ENCODE results near the gene TFAM. TPM values are rescaled to one million over a fixed set of nuclear protein-coding genes. Genes with fewer than 3 reads are reported as not detected.

The TFAM gene
- total RNA-seq, 6 experiments from 2014 or later: 15.2 to 23.0 (median 19.7) TPM

GRCh38 chr10:58399410-58399809, 14.2 kb downstream of the TFAM start:
- ATAC-seq (no peak), DNase-seq (no peak)
- Histone ChIP-seq H3K27me3 (no peaks in the 10 kb centered on the region), H3K4me3 (no peak overlapping the region), H3K27ac (no peak overlapping the region), H3K9me3 (no peaks in the 10 kb centered on the region), H3K36me3 (peaks cover 3 to 15% (median 7%) of the 10 kb centered on the region in 4 donors), H3K4me1 (no peaks in the 10 kb centered on the region)
- TF ChIP-seq POLR2A (IDR thresholded peaks at IDR 0.05): no peak
- TF ChIP-seq CTCF (IDR thresholded peaks at IDR 0.05): no peak
- intact Hi-C loops (cut with DNase I): no loop called here
- WGBS (ENCODE audit: insufficient coverage, low coverage, low lambda C conversion rate, missing lambda C conversion rate): 87% methylated on average over 4 of the region's 4 CpGs

GRCh38 chr10:58400609-58401008, 15.4 kb downstream of the TFAM start:
- no peak for TF ChIP-seq CTCF (IDR thresholded peaks at IDR 0.05)
- no peak for TF ChIP-seq POLR2A (IDR thresholded peaks at IDR 0.05)
- DNase-seq (no peak), ATAC-seq (no peak)
- 87% methylated on average over 1 of the region's 1 CpG for WGBS (ENCODE audit: insufficient coverage, low coverage, low lambda C conversion rate, missing lambda C conversion rate)
- Histone ChIP-seq H3K4me3 (no peak overlapping the region), H3K36me3 (peaks cover 0 to 8% (median 0%) of the 10 kb centered on the region in 4 donors), H3K9me3 (no peaks in the 10 kb centered on the region), H3K27me3 (no peaks in the 10 kb centered on the region), H3K27ac (no peak overlapping the region), H3K4me1 (no peaks in the 10 kb centered on the region)
- intact Hi-C loops (cut with DNase I): no loop called here

- DNase-seq (no peak), ATAC-seq (no peak)
- Histone ChIP-seq H3K9me3 (no peaks in the 10 kb centered on the region), H3K27ac (no peak overlapping the region), H3K36me3 (no peaks in the 10 kb centered on the region), H3K4me3 (no peak overlapping the region), H3K4me1 (no peaks in the 10 kb centered on the region), H3K27me3 (no peaks in the 10 kb centered on the region)
- intact Hi-C loops (cut with DNase I): no loop called here
- TF ChIP-seq POLR2A (IDR thresholded peaks at IDR 0.05) (no peak), CTCF (IDR thresholded peaks at IDR 0.05) (no peak)
- WGBS (ENCODE audit: insufficient coverage, low coverage, low lambda C conversion rate, missing lambda C conversion rate): 88% methylated on average over 2 of the region's 2 CpGs
Observed at GRCh38 chr10:58404001-58404400, 18.8 kb downstream of the TFAM start.

GRCh38 chr10:58409956-58410610, 24.9 kb downstream of the TFAM start:
- intact Hi-C loops (cut with DNase I): no loop called here
- no peaks in the 10 kb centered on the region for H3K27me3 ChIP-seq
- H3K4me1 ChIP-seq: no peaks in the 10 kb centered on the region
- DNase-seq: no peak
- no peaks in the 10 kb centered on the region for H3K36me3 ChIP-seq
- TF ChIP-seq POLR2A (IDR thresholded peaks at IDR 0.05) (no peak), CTCF (IDR thresholded peaks at IDR 0.05) (no peak)
- no peak for ATAC-seq
- H3K9me3 ChIP-seq: no peaks in the 10 kb centered on the region
- H3K27ac ChIP-seq: no peak overlapping the region
- no peak overlapping the region for H3K4me3 ChIP-seq
- 73% methylated on average over 2 of the region's 4 CpGs for WGBS (ENCODE audit: insufficient coverage, low coverage, low lambda C conversion rate, missing lambda C conversion rate)
